GM13977 (cell line): Measurements from ENCODE around the gene ZNF562.

Source experiments
- DNase-seq: peaks from one replicate; pipeline ENCODE4 v3.0.0; 2012; ENCODE audit warnings: low spot score
- in situ Hi-C: fragments of 300-500 bp; cut with MboI; formaldehyde crosslinking; loops from one replicate; pipeline ENCODE4 v1.12.0; 2022; ENCODE audit warnings: low sequenced_read_pairs, low pct_unique_long_range_greater_than_20kb, mixed read lengths, inconsistent platforms; ENCODE audit not compliant: unreplicated experiment
- TF ChIP-seq, protein P1 (sequence below): IDR thresholded peaks from 2 replicates; pipeline ENCODE4 v1.5.1; 2012; ENCODE audit warnings: mild to moderate bottlenecking, control low read depth; ENCODE audit not compliant: insufficient read depth; ENCODE audit errors: extremely low read depth, missing control alignments

The ZNF562 gene

GRCh38 chr19:9621156-9622037 lies 53.5 kb downstream of the ZNF562 start, which contains the start of gene ZNF561:
Gene ZNF561, minus strand, starts transcription at chr19:9621232. Its CDS starts 1,776 bp downstream, at chr19:9619456.
- DNase-seq = peak; percentile 78
- TF ChIP-seq, protein P1, sequence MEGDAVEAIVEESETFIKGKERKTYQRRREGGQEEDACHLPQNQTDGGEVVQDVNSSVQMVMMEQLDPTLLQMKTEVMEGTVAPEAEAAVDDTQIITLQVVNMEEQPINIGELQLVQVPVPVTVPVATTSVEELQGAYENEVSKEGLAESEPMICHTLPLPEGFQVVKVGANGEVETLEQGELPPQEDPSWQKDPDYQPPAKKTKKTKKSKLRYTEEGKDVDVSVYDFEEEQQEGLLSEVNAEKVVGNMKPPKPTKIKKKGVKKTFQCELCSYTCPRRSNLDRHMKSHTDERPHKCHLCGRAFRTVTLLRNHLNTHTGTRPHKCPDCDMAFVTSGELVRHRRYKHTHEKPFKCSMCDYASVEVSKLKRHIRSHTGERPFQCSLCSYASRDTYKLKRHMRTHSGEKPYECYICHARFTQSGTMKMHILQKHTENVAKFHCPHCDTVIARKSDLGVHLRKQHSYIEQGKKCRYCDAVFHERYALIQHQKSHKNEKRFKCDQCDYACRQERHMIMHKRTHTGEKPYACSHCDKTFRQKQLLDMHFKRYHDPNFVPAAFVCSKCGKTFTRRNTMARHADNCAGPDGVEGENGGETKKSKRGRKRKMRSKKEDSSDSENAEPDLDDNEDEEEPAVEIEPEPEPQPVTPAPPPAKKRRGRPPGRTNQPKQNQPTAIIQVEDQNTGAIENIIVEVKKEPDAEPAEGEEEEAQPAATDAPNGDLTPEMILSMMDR = no peak
- in situ Hi-C loops = loop anchor here (10.0 to 25.0 kb wide), 2 partner anchors 173 to 484 kb away; partner anchors contain the start of genes OR7G3 and ZNF317

- TF ChIP-seq, protein P1 = no peak
- in situ Hi-C loops = loop anchor here (10.0 to 25.0 kb wide), 2 partner anchors 174 to 483 kb away; partner anchors contain the start of genes OR7G3 and ZNF317
- DNase-seq = no peak
These were observed 54.1 kb downstream of the ZNF562 start for GRCh38 chr19:9620842-9621155.

GRCh38 chr19:9615844-9616243 lies 59.1 kb downstream of the ZNF562 start:
- no peak for DNase-seq
- in situ Hi-C loops = loop anchor here (25.0 kb wide), 1 partner anchor 479 kb away; the partner anchor contains the start of genes OR7G3 and ZNF317
- TF ChIP-seq, protein P1 = no peak

DNA sequence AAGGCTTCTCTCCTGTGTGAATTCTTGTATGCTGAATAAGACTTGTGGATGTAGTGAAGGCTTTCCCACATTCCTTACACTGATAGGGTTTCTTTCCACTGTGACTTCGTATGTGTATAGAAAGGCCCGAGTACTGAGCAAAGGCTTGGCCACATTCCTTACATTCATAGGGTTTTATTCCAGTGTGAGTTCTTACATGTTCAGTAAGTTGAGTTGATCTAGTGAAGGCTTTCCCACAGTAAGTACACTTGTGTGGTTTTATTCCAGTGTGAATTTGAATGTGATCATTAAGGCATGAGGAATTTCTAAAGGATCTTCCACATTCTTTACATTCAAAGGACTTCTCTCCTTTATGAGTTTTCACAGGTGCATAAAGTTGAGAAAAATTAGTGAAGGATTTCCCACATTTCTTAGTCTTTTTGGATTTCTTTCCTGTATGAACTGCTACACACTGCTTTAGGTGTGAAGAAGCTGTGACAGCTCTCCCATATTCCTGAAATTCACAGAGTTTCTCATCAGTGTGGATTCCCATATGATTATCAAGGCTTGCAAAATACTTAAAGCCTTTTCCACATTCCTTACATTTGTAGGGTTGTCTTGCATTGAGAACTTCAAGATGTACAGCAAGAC lies 64.3 kb downstream of the ZNF562 start:
- no peak for DNase-seq
- in situ Hi-C loops = loop anchor here (25.0 kb wide), 1 partner anchor 473 kb away; the partner anchor contains the start of genes OR7G3 and ZNF317
- TF ChIP-seq, protein P1 = no peak

- DNase-seq = no peak
- in situ Hi-C loops = loop anchor here (25.0 kb wide), 1 partner anchor 472 kb away; the partner anchor contains the start of genes OR7G3 and ZNF317
- TF ChIP-seq, protein P1 = no peak
These were observed 66.0 kb downstream of the ZNF562 start for GRCh38 chr19:9608912-9609311.

DNA sequence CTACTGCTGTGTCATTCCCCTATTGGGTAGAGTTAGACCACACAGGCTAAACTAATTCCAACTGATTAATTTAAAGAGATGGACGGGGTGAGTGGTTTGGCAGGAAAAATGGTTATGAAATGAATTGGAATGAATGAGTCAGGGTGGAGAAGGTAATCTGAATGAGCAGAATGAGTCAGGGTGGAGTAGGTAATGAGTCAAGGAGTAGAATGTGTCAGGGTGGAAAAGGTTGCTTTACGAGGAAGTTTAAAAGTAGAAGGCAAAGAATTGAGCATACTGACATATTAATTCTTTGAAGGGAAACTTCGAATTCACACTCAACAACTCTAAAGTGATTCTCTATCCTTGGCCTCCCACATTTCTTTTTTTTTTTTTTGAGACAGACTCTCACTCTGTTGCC lies 77.9 kb downstream of the ZNF562 start:
- in situ Hi-C loops = no loop called here
- DNase-seq = no peak
- TF ChIP-seq, protein P1 = no peak
